Liver (tissue), 9 donors: ENCODE results near the gene CDH9. TPM values are rescaled to one million over a fixed set of nuclear protein-coding genes. Genes with fewer than 3 reads are reported as not detected.

Source experiments
- DNase-seq: peaks from one replicate; pipeline ENCODE4 v3.0.0-alpha.2; 2017; ENCODE audit warnings: low spot score
- H3K27ac ChIP-seq, 2 donors: one replicate each; pipeline ENCODE4 v1.7.0; 2013; ENCODE audit warnings: inconsistent platforms in 2 of 2, low read length in 2 of 2, control low read depth in 1 of 2, low read depth in 1 of 2, mild to moderate bottlenecking in 1 of 2
- H3K27me3 ChIP-seq, 4 donors: one replicate each; pipeline versions ENCODE4 v1.6.1 to v1.7.0; 2013; ENCODE audit warnings: low read length in 3 of 4, inconsistent platforms in 1 of 4, mild to moderate bottlenecking in 1 of 4, moderate library complexity in 1 of 4; ENCODE audit not compliant: control insufficient read depth in 4 of 4, insufficient read depth in 4 of 4
- H3K36me3 ChIP-seq, 4 donors: one replicate each; pipeline versions ENCODE4 v1.6.1 to v1.7.0; 2013; ENCODE audit warnings: low read length in 3 of 4, mild to moderate bottlenecking in 3 of 4, low read depth in 1 of 4, moderate library complexity in 1 of 4; ENCODE audit not compliant: control insufficient read depth in 4 of 4, insufficient read depth in 3 of 4
- H3K4me1 ChIP-seq, 4 donors: one replicate each; pipeline versions ENCODE4 v1.6.1 to v1.7.0; 2013; ENCODE audit warnings: low read length in 3 of 4, mild to moderate bottlenecking in 3 of 4, moderate library complexity in 1 of 4; ENCODE audit not compliant: control insufficient read depth in 4 of 4, insufficient read depth in 4 of 4
- H3K4me3 ChIP-seq, 3 donors: one replicate each; pipeline versions ENCODE4 v1.6.1 to v1.7.0; 2013; ENCODE audit warnings: low read length in 3 of 3, control low read depth in 1 of 3, low read depth in 1 of 3, mild to moderate bottlenecking in 1 of 3
- H3K9ac ChIP-seq, 2 donors: one replicate each; pipeline ENCODE4 v1.7.0; 2013; ENCODE audit warnings: low read length in 2 of 2, mild to moderate bottlenecking in 2 of 2, moderate library complexity in 2 of 2, control low read depth in 1 of 2, low read depth in 1 of 2
- H3K9me3 ChIP-seq, 4 donors: one replicate each; pipeline versions ENCODE4 v1.6.1 to v1.7.0; 2013; ENCODE audit warnings: low read length in 3 of 4; ENCODE audit not compliant: control insufficient read depth in 4 of 4
- EGR1 ChIP-seq, 2 donors: IDR thresholded peaks; 2 replicates each; pipeline ENCODE4 v1.6.1; 2016 to 2018; ENCODE audit warnings: antibody characterized with exemption in 2 of 2, low read depth in 2 of 2
- FOXA1 ChIP-seq: IDR thresholded peaks from 2 replicates; pipeline ENCODE4 v1.6.1; 2016; ENCODE audit warnings: antibody characterized with exemption
- FOXA2 ChIP-seq: IDR thresholded peaks from 2 replicates; pipeline ENCODE4 v1.6.1; 2016; ENCODE audit warnings: antibody characterized with exemption
- GABPA ChIP-seq, 2 donors: IDR thresholded peaks in 1 of 2; conservative IDR thresholded peaks in 1 of 2; 2 replicates each; pipeline ENCODE4 v1.6.1; 2016; ENCODE audit warnings: antibody characterized with exemption in 2 of 2, mild to moderate bottlenecking in 1 of 2, moderate library complexity in 1 of 2
- HNF4A ChIP-seq, 2 donors: conservative IDR thresholded peaks; 2 replicates each; pipeline ENCODE4 v1.6.1; 2016; ENCODE audit warnings: antibody characterized with exemption in 2 of 2, mild to moderate bottlenecking in 2 of 2
- HNF4G ChIP-seq: IDR thresholded peaks from 2 replicates; pipeline ENCODE4 v1.6.1; 2016; ENCODE audit warnings: antibody characterized with exemption
- JUND ChIP-seq, 2 donors: IDR thresholded peaks; 2 replicates each; pipeline ENCODE4 v1.6.1; 2016; ENCODE audit warnings: antibody characterized with exemption in 2 of 2
- RXRA ChIP-seq, 2 donors: IDR thresholded peaks; 2 replicates each; pipeline ENCODE4 v1.6.1; 2017 to 2018; ENCODE audit warnings: antibody characterized with exemption in 2 of 2, mild to moderate bottlenecking in 1 of 2
- SP1 ChIP-seq: IDR thresholded peaks from 2 replicates; pipeline ENCODE4 v1.6.1; 2018; ENCODE audit warnings: antibody characterized with exemption, mild to moderate bottlenecking
- TAF1 ChIP-seq: conservative IDR thresholded peaks from 2 replicates; pipeline ENCODE4 v1.6.1; 2016; ENCODE audit warnings: antibody characterized with exemption, mild to moderate bottlenecking
- YY1 ChIP-seq: IDR thresholded peaks from 2 replicates; pipeline ENCODE4 v1.6.1; 2016; ENCODE audit warnings: antibody characterized with exemption, mild to moderate bottlenecking
- WGBS: extraction: QIAGEN DNeasy Blood & Tissue Kit; methylation state at CpG from one replicate; pipeline ENCODE4 v1.1.7; 2013; 5-methylcytosine and 5-hydroxymethylcytosine counted together
- polyA plus RNA-seq, 2 donors: library from polyadenylated mRNA; stranded (reverse) in 1 of 2; unstranded in 1 of 2; fragments of 200-250 nt in 1 of 2; fragments of >200 nt in 1 of 2; fragmentation: Nextera tagmentation in 1 of 2; extraction: Ambion mirVana in 1 of 2; gene quantifications; one replicate each; pipeline versions ENCODE4 v1.2.1 to v1.2.3, GENCODE V29; 2013 to 2015
- total RNA-seq, 2 donors: library from RNA; depleted of rRNA; stranded (reverse); fragments of >200 nt; gene quantifications; one replicate each; pipeline ENCODE4 v1.2.3, GENCODE V29; 2014
- TF ChIP-seq, protein P1 (sequence below): IDR thresholded peaks from 2 replicates; pipeline ENCODE4 v1.6.1; 2016; ENCODE audit warnings: antibody characterized with exemption
- TF ChIP-seq, protein P2 (sequence below): fragments of 150-350 bp; IDR thresholded peaks from 2 replicates; pipeline ENCODE4 v1.5.1; 2017; ENCODE audit warnings: improper control_type of control experiment, low read depth, low read length; ENCODE audit not compliant: missing input control
- TF ChIP-seq, protein P3 (sequence below): IDR thresholded peaks from 2 replicates; pipeline ENCODE4 v1.6.1; 2016; ENCODE audit warnings: antibody characterized with exemption
- TF ChIP-seq, protein P4 (sequence below): IDR thresholded peaks from 2 replicates; pipeline ENCODE4 v1.6.1; 2016; ENCODE audit warnings: antibody characterized with exemption, mild to moderate bottlenecking
- TF ChIP-seq, protein P5 (sequence below): IDR thresholded peaks from 2 replicates; pipeline ENCODE4 v1.6.1; 2016; ENCODE audit warnings: antibody characterized with exemption
- donor health status: healthy.
- donor health status: healthy.
- donor health status: healthy.
- donor health status: healthy.
- donor health status: healthy.

The CDH9 gene, protein sequence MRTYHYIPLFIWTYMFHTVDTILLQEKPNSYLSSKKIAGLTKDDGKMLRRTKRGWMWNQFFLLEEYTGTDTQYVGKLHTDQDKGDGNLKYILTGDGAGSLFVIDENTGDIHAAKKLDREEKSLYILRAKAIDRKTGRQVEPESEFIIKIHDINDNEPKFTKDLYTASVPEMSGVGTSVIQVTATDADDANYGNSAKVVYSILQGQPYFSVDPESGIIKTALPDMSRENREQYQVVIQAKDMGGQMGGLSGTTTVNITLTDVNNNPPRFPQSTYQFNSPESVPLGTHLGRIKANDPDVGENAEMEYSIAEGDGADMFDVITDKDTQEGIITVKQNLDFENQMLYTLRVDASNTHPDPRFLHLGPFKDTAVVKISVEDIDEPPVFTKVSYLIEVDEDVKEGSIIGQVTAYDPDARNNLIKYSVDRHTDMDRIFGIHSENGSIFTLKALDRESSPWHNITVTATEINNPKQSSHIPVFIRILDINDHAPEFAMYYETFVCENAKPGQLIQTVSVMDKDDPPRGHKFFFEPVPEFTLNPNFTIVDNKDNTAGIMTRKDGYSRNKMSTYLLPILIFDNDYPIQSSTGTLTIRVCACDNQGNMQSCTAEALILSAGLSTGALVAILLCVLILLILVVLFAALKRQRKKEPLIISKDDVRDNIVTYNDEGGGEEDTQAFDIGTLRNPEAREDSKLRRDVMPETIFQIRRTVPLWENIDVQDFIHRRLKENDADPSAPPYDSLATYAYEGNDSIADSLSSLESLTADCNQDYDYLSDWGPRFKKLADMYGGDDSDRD
- total RNA-seq = not detected
- polyA plus RNA-seq = not detected

DNA sequence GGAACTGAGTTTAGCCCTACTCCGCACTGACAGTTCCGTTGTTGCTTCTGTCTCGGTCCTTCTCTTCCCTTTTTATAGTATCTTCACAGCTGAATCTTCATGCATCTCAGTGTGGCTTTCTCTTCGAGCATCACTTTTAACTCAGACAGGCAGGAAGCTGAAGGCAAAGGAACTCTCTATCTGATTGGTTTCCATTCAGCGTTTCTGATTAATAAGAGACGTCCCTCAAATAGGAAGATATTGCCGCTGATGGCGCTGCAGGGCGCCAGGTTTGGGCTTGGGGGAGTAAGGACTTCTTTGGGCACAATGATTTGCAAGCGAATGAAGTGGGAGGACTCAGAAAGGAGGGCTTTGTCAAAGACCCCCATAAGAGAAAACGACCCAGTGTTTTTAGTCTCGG lies at the start of gene CDH9:
Gene CDH9 (minus strand): TSS at position 111 of the 400 bp plus-strand sequence. CDS start 50,253 bp downstream, outside the sequence.
- Histone ChIP-seq H3K27ac (no peak within 1 kb of the TSS), H3K4me3 (no peak within 1 kb of the TSS), H3K36me3 (no peaks in the 10 kb centered on the region), H3K9me3 (no peaks in the 10 kb centered on the region), H3K4me1 (no peaks in the 10 kb centered on the region), H3K27me3 (no peaks in the 10 kb centered on the region), H3K9ac (no peak within 1 kb of the TSS)
- no peak for TF ChIP-seq HNF4A (conservative IDR thresholded peaks at IDR 0.05)
- TF ChIP-seq, protein P1, sequence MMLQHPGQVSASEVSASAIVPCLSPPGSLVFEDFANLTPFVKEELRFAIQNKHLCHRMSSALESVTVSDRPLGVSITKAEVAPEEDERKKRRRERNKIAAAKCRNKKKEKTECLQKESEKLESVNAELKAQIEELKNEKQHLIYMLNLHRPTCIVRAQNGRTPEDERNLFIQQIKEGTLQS = no peak
- TF ChIP-seq TAF1 = no peak
- TF ChIP-seq RXRA (IDR thresholded peaks at IDR 0.05) = no peak
- TF ChIP-seq, protein P2, sequence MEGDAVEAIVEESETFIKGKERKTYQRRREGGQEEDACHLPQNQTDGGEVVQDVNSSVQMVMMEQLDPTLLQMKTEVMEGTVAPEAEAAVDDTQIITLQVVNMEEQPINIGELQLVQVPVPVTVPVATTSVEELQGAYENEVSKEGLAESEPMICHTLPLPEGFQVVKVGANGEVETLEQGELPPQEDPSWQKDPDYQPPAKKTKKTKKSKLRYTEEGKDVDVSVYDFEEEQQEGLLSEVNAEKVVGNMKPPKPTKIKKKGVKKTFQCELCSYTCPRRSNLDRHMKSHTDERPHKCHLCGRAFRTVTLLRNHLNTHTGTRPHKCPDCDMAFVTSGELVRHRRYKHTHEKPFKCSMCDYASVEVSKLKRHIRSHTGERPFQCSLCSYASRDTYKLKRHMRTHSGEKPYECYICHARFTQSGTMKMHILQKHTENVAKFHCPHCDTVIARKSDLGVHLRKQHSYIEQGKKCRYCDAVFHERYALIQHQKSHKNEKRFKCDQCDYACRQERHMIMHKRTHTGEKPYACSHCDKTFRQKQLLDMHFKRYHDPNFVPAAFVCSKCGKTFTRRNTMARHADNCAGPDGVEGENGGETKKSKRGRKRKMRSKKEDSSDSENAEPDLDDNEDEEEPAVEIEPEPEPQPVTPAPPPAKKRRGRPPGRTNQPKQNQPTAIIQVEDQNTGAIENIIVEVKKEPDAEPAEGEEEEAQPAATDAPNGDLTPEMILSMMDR = no peak
- TF ChIP-seq, protein P3, sequence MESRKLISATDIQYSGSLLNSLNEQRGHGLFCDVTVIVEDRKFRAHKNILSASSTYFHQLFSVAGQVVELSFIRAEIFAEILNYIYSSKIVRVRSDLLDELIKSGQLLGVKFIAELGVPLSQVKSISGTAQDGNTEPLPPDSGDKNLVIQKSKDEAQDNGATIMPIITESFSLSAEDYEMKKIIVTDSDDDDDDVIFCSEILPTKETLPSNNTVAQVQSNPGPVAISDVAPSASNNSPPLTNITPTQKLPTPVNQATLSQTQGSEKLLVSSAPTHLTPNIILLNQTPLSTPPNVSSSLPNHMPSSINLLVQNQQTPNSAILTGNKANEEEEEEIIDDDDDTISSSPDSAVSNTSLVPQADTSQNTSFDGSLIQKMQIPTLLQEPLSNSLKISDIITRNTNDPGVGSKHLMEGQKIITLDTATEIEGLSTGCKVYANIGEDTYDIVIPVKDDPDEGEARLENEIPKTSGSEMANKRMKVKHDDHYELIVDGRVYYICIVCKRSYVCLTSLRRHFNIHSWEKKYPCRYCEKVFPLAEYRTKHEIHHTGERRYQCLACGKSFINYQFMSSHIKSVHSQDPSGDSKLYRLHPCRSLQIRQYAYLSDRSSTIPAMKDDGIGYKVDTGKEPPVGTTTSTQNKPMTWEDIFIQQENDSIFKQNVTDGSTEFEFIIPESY = no peak
- TF ChIP-seq JUND (IDR thresholded peaks at IDR 0.05) = no peak
- TF ChIP-seq YY1 = no peak
- no peak for TF ChIP-seq HNF4G
- TF ChIP-seq SP1 = no peak
- no peak for DNase-seq
- 18% methylated on average over 12 of the region's 12 CpGs for WGBS

DNA sequence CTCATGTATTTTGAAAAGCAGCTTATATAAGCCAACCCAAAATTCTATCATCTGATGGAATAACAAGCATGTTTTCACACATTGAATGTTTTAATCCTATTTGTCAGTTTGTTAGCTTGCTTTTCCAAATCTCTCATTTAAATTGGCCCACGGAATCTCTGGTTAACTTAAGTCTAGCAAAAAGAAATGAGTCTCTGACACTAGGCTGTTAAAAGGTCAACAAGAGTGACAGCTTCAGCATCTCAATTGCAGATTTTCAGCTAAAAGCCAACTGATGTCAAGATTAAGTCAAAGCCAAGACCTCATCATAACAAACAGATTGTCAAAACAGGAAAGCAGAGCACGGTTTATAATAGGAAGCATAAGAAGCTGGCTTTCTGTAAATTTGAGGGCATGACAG lies 49.4 kb upstream of the CDH9 start:
- Histone ChIP-seq H3K9me3 (no peaks in the 10 kb centered on the region), H3K27ac (no peak overlapping the region), H3K4me3 (no peak overlapping the region), H3K36me3 (no peaks in the 10 kb centered on the region), H3K27me3 (no peaks in the 10 kb centered on the region), H3K9ac (no peak overlapping the region), H3K4me1 (no peaks in the 10 kb centered on the region)
- no peak for DNase-seq
- 47% methylated on average over 2 of the region's 2 CpGs for WGBS
- TF ChIP-seq, protein P4, sequence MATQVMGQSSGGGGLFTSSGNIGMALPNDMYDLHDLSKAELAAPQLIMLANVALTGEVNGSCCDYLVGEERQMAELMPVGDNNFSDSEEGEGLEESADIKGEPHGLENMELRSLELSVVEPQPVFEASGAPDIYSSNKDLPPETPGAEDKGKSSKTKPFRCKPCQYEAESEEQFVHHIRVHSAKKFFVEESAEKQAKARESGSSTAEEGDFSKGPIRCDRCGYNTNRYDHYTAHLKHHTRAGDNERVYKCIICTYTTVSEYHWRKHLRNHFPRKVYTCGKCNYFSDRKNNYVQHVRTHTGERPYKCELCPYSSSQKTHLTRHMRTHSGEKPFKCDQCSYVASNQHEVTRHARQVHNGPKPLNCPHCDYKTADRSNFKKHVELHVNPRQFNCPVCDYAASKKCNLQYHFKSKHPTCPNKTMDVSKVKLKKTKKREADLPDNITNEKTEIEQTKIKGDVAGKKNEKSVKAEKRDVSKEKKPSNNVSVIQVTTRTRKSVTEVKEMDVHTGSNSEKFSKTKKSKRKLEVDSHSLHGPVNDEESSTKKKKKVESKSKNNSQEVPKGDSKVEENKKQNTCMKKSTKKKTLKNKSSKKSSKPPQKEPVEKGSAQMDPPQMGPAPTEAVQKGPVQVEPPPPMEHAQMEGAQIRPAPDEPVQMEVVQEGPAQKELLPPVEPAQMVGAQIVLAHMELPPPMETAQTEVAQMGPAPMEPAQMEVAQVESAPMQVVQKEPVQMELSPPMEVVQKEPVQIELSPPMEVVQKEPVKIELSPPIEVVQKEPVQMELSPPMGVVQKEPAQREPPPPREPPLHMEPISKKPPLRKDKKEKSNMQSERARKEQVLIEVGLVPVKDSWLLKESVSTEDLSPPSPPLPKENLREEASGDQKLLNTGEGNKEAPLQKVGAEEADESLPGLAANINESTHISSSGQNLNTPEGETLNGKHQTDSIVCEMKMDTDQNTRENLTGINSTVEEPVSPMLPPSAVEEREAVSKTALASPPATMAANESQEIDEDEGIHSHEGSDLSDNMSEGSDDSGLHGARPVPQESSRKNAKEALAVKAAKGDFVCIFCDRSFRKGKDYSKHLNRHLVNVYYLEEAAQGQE = no peak
- TF ChIP-seq, protein P5, sequence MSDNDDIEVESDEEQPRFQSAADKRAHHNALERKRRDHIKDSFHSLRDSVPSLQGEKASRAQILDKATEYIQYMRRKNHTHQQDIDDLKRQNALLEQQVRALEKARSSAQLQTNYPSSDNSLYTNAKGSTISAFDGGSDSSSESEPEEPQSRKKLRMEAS = no peak
- TF ChIP-seq SP1 = no peak
- TF ChIP-seq JUND (IDR thresholded peaks at IDR 0.05) = no peak
- no peak for TF ChIP-seq HNF4G
- TF ChIP-seq, protein P3 = no peak
- TF ChIP-seq FOXA2 = no peak
- TF ChIP-seq EGR1 (IDR thresholded peaks at IDR 0.05; ENCODE audit: low read depth in 2 of 2) = no peak
- TF ChIP-seq GABPA (IDR thresholded peaks at IDR 0.05 in 1 of 2, conservative IDR thresholded peaks at IDR 0.05 in 1 of 2) = no peak
- no peak for TF ChIP-seq FOXA1
- no peak for TF ChIP-seq HNF4A (conservative IDR thresholded peaks at IDR 0.05)
- TF ChIP-seq YY1 = no peak
- TF ChIP-seq, protein P2 = no peak
- no peak for TF ChIP-seq RXRA (IDR thresholded peaks at IDR 0.05)
- TF ChIP-seq TAF1 = no peak
